GM23338 (cell line): ENCODE measurements around the gene IZUMO4. TPM values are rescaled to one million over a fixed set of nuclear protein-coding genes. Genes with fewer than 3 reads are reported as not detected.

Experiments used
- ATAC-seq: fragments of 200-7000 bp; cut with Tn5 transposase; 3 replicates; pipeline ENCODE4 v1.9.1; 2020
- DNase-seq: peaks from one replicate; pipeline ENCODE4 v3.0.0-alpha.2; 2015; ENCODE audit warnings: low spot score
- H2AFZ ChIP-seq: fragments of 200-600 bp; sonication (generic); 2 replicates; pipeline ENCODE4 v1.8.0; 2016; ENCODE audit warnings: antibody characterized with exemption, mild to moderate bottlenecking, moderate library complexity
- H3F3A ChIP-seq: fragments of 200-600 bp; sonication (generic); replicated peaks from 2 replicates; pipeline ENCODE4 v1.8.0; 2017; ENCODE audit warnings: antibody characterized with exemption, mixed run types, low read depth
- H3K27ac ChIP-seq: fragments of 200-600 bp; sonication (generic); 2 replicates; pipeline ENCODE4 v1.6.1; 2016; ENCODE audit warnings: low read depth
- H3K27me3 ChIP-seq: fragments of 200-600 bp; sonication (generic); 2 replicates; pipeline ENCODE4 v1.8.0; 2016; ENCODE audit warnings: mild to moderate bottlenecking, mixed run types, moderate library complexity; ENCODE audit not compliant: insufficient read depth
- H3K36me3 ChIP-seq: fragments of 200-600 bp; sonication (generic); 2 replicates; pipeline ENCODE4 v1.8.0; 2016; ENCODE audit warnings: mild to moderate bottlenecking; ENCODE audit not compliant: insufficient read depth
- H3K4me1 ChIP-seq: fragments of 200-600 bp; sonication (generic); 2 replicates; pipeline ENCODE4 v1.8.0; 2016; ENCODE audit warnings: mild to moderate bottlenecking, moderate library complexity; ENCODE audit not compliant: insufficient read depth
- H3K4me2 ChIP-seq: fragments of 200-600 bp; sonication (generic); 2 replicates; pipeline ENCODE4 v1.7.1; 2017; ENCODE audit warnings: mixed run types
- H3K4me3 ChIP-seq: fragments of 200-600 bp; sonication (generic); 2 replicates; pipeline ENCODE4 v1.6.1; 2016; ENCODE audit warnings: mixed run types
- H3K79me2 ChIP-seq: fragments of 200-600 bp; sonication (generic); replicated peaks from 2 replicates; pipeline ENCODE4 v1.8.0; 2017; ENCODE audit warnings: mild to moderate bottlenecking; ENCODE audit not compliant: insufficient read depth
- H3K9me2 ChIP-seq: fragments of 200-600 bp; sonication (generic); 2 replicates; pipeline ENCODE4 v1.8.0; 2017; ENCODE audit not compliant: insufficient read depth
- H4K20me1 ChIP-seq: fragments of 200-600 bp; sonication (generic); replicated peaks from 2 replicates; pipeline ENCODE4 v1.8.0; 2017; ENCODE audit warnings: mild to moderate bottlenecking; ENCODE audit not compliant: insufficient read depth
- H3K27ac Mint-ChIP-seq: 2 replicates; pipeline ENCODE4 v1.8.0; 2020; ENCODE audit warnings: inconsistent platforms, mild to moderate bottlenecking, moderate library complexity, mixed read lengths
- H3K27me3 Mint-ChIP-seq: 3 replicates; pipeline ENCODE4 v1.8.0; 2022; ENCODE audit warnings: low read depth, mild to moderate bottlenecking, moderate library complexity, mixed read lengths, inconsistent platforms; ENCODE audit not compliant: insufficient read depth, poor library complexity
- H3K36me3 Mint-ChIP-seq: 3 replicates; pipeline ENCODE4 v1.8.0; 2021; ENCODE audit warnings: low read depth, mild to moderate bottlenecking, inconsistent platforms, moderate library complexity, mixed read lengths
- H3K4me1 Mint-ChIP-seq: 3 replicates; pipeline ENCODE4 v1.8.0; 2020; ENCODE audit warnings: mild to moderate bottlenecking, inconsistent platforms, mixed read lengths
- H3K4me3 Mint-ChIP-seq: 3 replicates; pipeline ENCODE4 v1.8.0; 2021; ENCODE audit warnings: moderate library complexity, mild to moderate bottlenecking, inconsistent platforms, mixed read lengths
- H3K9me3 Mint-ChIP-seq: 3 replicates; pipeline ENCODE4 v1.8.0; 2020; ENCODE audit warnings: moderate library complexity, mild to moderate bottlenecking, inconsistent platforms, mixed read lengths
- CREB1 ChIP-seq: fragments of 250-450 bp; sonication (Bioruptor Pico); IDR thresholded peaks from 2 replicates; pipeline ENCODE4 v1.5.0; 2020; ENCODE audit warnings: low read depth, mild to moderate bottlenecking, moderate library complexity
- EZH2 ChIP-seq: fragments of 200-600 bp; sonication (generic); IDR thresholded peaks from one replicate; pipeline ENCODE4 v1.8.0; 2017; ENCODE audit warnings: antibody characterized with exemption, mild to moderate bottlenecking, low read depth; ENCODE audit not compliant: unreplicated experiment
- EZH2phosphoT487 ChIP-seq: fragments of 200-600 bp; sonication (generic); IDR thresholded peaks from one replicate; pipeline ENCODE4 v1.8.1; 2018; ENCODE audit warnings: antibody characterized with exemption; ENCODE audit not compliant: unreplicated experiment
- NANOG ChIP-seq: IDR thresholded peaks from 2 replicates; pipeline ENCODE4 v1.6.1; 2016; ENCODE audit warnings: antibody characterized with exemption, borderline replicate concordance
- REST ChIP-seq: IDR thresholded peaks from one replicate; pipeline ENCODE4 v1.6.1; 2018; ENCODE audit warnings: antibody characterized with exemption; ENCODE audit not compliant: unreplicated experiment
- ZNF331 ChIP-seq: fragments of 250-450 bp; sonication (Bioruptor Pico); IDR thresholded peaks from 2 replicates; pipeline ENCODE4 v1.5.0; 2020; ENCODE audit warnings: low read depth, mild to moderate bottlenecking, moderate library complexity
- ZNF462 ChIP-seq: fragments of 250-450 bp; sonication (Bioruptor Pico); IDR thresholded peaks from 2 replicates; pipeline ENCODE4 v1.5.0; 2020; ENCODE audit warnings: mild to moderate bottlenecking, moderate library complexity
- polyA plus RNA-seq: library from polyadenylated mRNA; unstranded; fragments of >200 nt; fragmentation: Nextera tagmentation; extraction: Ambion mirVana; gene quantifications from 2 replicates; pipeline ENCODE4 v1.2.1, GENCODE V29; 2016
- total RNA-seq: library from RNA; depleted of rRNA; stranded (reverse); fragments of >200 nt; shearing (Covaris generic); gene quantifications from 2 replicates; pipeline ENCODE4 v1.2.3, GENCODE V29; 2014
- TF ChIP-seq, protein P1 (sequence below): IDR thresholded peaks from 2 replicates; pipeline ENCODE4 v1.6.1; 2016; ENCODE audit warnings: antibody characterized with exemption

The IZUMO4 gene
- total and polyA plus RNA-seq, 2 experiments from 2014 or later, result 0.57 to 2.2 TPM

DNA sequence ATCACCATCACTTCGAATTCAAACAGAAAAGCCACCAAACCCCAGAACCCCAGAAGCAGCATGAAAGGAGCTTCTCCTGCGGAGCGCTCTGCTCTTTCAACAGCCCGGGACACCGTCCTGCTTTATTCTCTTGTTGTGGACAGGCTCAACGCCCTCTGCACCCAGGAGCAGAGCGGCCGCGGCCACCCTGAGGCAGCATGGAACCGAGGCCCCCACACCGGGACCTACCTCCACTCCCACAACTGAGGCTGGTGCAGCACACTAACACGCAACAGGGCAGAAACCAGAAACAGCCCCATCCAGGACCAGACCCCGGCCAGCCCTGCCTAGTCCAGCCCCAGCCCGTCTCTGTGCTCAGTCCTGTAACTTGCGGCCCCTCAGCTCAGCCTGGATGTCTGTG lies 47.5 kb downstream of the IZUMO4 start:
- peak overlapping the region; percentile 84; the same call in 1 of the 2 replicates for H3K27ac ChIP-seq
- H3K79me2 ChIP-seq, result peaks cover 100% of the 10 kb centered on the region
- no peak overlapping the region for H3K4me3 Mint-ChIP-seq
- H3K4me3 ChIP-seq, result no peak overlapping the region
- H3K27me3 ChIP-seq, result no peaks in the 10 kb centered on the region
- H3K27ac Mint-ChIP-seq, result peak overlapping the region; percentile 65; the same call in 1 of the 2 replicates
- no peaks in the 10 kb centered on the region for H3F3A ChIP-seq
- H3K27me3 Mint-ChIP-seq, result peaks cover 14% of the 10 kb centered on the region
- H3K4me2 ChIP-seq, result no peak overlapping the region
- no peaks in the 10 kb centered on the region for H3K9me3 Mint-ChIP-seq
- H2AFZ ChIP-seq, result no peak overlapping the region
- peaks cover 13% of the 10 kb centered on the region for H3K4me1 Mint-ChIP-seq
- peaks cover 24% of the 10 kb centered on the region for H3K36me3 Mint-ChIP-seq
- TF ChIP-seq NANOG (no peak), REST (no peak), CREB1 (CRISPR knock-in tag) (no peak), EZH2 (no peak), ZNF331 (CRISPR knock-in tag) (no peak), EZH2phosphoT487 (no peak)
- H3K36me3 ChIP-seq, result peaks cover 4% of the 10 kb centered on the region; the same call in 1 of the 2 replicates
- DNase-seq, result no peak
- ATAC-seq, result no peak
- no peaks in the 10 kb centered on the region for H3K9me2 ChIP-seq
- peaks cover 72% of the 10 kb centered on the region for H4K20me1 ChIP-seq
- no peaks in the 10 kb centered on the region for H3K4me1 ChIP-seq

- Mint-ChIP-seq H3K27me3 (peaks cover 9% of the 10 kb centered on the region), H3K36me3 (peaks cover 21% of the 10 kb centered on the region), H3K4me1 (peaks cover 24% of the 10 kb centered on the region), H3K27ac (no peak overlapping the region), H3K4me3 (no peak overlapping the region), H3K9me3 (no peaks in the 10 kb centered on the region)
- H3K4me1 ChIP-seq, result no peaks in the 10 kb centered on the region; the same call in 1 of the 2 replicates
- DNase-seq, result no peak
- peak; percentile 14; the same call in 2 of the 3 replicates for ATAC-seq
- H3F3A ChIP-seq, result peaks cover 7% of the 10 kb centered on the region; the same call in 1 of the 2 replicates
- H3K4me3 ChIP-seq, result no peak overlapping the region
- H3K9me2 ChIP-seq, result no peaks in the 10 kb centered on the region
- 0 out of 2 replicates have a peak overlapping the region, but pooled peaks have one; percentile 45 for H3K27ac ChIP-seq
- H3K79me2 ChIP-seq, result peaks cover 100% of the 10 kb centered on the region
- H3K27me3 ChIP-seq, result no peaks in the 10 kb centered on the region
- no peak overlapping the region for H2AFZ ChIP-seq
- H3K36me3 ChIP-seq, result peaks cover 2% of the 10 kb centered on the region; the same call in 1 of the 2 replicates
- peaks cover 78% of the 10 kb centered on the region for H4K20me1 ChIP-seq
- no peak overlapping the region for H3K4me2 ChIP-seq
- TF ChIP-seq ZNF331 (CRISPR knock-in tag) (no peak), ZNF462 (CRISPR knock-in tag) (no peak), NANOG (no peak), CREB1 (CRISPR knock-in tag) (no peak)
- TF ChIP-seq, protein P1, sequence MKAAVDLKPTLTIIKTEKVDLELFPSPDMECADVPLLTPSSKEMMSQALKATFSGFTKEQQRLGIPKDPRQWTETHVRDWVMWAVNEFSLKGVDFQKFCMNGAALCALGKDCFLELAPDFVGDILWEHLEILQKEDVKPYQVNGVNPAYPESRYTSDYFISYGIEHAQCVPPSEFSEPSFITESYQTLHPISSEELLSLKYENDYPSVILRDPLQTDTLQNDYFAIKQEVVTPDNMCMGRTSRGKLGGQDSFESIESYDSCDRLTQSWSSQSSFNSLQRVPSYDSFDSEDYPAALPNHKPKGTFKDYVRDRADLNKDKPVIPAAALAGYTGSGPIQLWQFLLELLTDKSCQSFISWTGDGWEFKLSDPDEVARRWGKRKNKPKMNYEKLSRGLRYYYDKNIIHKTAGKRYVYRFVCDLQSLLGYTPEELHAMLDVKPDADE, result no peak
These were observed 49.1 kb downstream of the IZUMO4 start for GRCh38 chr19:2145831-2146241.
